Cardiac muscle cell (in vitro differentiated cells and primary cell): ENCODE measurements around the gene ITIH4. TPM values are rescaled to one million over a fixed set of nuclear protein-coding genes. Genes with fewer than 3 reads are reported as not detected.
"Not testable (repeated sequence)": the region's sequence is repeated elsewhere in the genome, so short reads cannot be mapped to it uniquely, and the experiment has no call there.

Experiments
- DNase-seq, 2 donors: peaks; one replicate each; pipeline versions ENCODE4 v3.0.0 to v3.0.0-alpha.2; 2010 to 2017; ENCODE audit warnings: low read depth in 1 of 2, low spot score in 1 of 2
- H3K27ac ChIP-seq: fragments of 200-600 bp; sonication (generic); 2 replicates; pipeline ENCODE4 v1.5.1; 2016
- H3K27me3 ChIP-seq: fragments of 200-600 bp; sonication (generic); 2 replicates; pipeline ENCODE4 v1.6.0; 2016; ENCODE audit warnings: control low read depth
- H3K36me3 ChIP-seq: fragments of 200-600 bp; sonication (generic); 2 replicates; pipeline ENCODE4 v1.5.1; 2016; ENCODE audit warnings: control low read depth
- H3K4me1 ChIP-seq: fragments of 200-600 bp; sonication (generic); 2 replicates; pipeline ENCODE4 v1.8.1; 2017; ENCODE audit warnings: low read depth, mild to moderate bottlenecking, mixed run types
- H3K4me3 ChIP-seq: fragments of 200-600 bp; sonication (generic); 2 replicates; pipeline ENCODE4 v1.5.1; 2016; ENCODE audit warnings: mild to moderate bottlenecking
- H3K9me3 ChIP-seq: fragments of 200-600 bp; sonication (generic); 2 replicates; pipeline ENCODE4 v1.5.1; 2017; ENCODE audit warnings: low read depth, mild to moderate bottlenecking, control low read depth
- polyA plus RNA-seq: library from polyadenylated mRNA; unstranded; fragments of >200 nt; fragmentation: Nextera tagmentation; extraction: Ambion mirVana; gene quantifications from 2 replicates; pipeline ENCODE4 v1.2.1, GENCODE V29; 2016
- total RNA-seq: library from RNA; depleted of rRNA; stranded (reverse); fragments of >200 nt; gene quantifications from 2 replicates; pipeline ENCODE4 v1.2.3, GENCODE V29; 2016
- TF ChIP-seq, protein P1 (sequence below): IDR thresholded peaks from 2 replicates; pipeline ENCODE4 v1.5.1; 2012; ENCODE audit warnings: low read depth, mild to moderate bottlenecking, low read length

Gene ITIH4
- total and polyA plus RNA-seq, 2 experiments from 2014 or later = 2.0 to 2.9 TPM

DNA sequence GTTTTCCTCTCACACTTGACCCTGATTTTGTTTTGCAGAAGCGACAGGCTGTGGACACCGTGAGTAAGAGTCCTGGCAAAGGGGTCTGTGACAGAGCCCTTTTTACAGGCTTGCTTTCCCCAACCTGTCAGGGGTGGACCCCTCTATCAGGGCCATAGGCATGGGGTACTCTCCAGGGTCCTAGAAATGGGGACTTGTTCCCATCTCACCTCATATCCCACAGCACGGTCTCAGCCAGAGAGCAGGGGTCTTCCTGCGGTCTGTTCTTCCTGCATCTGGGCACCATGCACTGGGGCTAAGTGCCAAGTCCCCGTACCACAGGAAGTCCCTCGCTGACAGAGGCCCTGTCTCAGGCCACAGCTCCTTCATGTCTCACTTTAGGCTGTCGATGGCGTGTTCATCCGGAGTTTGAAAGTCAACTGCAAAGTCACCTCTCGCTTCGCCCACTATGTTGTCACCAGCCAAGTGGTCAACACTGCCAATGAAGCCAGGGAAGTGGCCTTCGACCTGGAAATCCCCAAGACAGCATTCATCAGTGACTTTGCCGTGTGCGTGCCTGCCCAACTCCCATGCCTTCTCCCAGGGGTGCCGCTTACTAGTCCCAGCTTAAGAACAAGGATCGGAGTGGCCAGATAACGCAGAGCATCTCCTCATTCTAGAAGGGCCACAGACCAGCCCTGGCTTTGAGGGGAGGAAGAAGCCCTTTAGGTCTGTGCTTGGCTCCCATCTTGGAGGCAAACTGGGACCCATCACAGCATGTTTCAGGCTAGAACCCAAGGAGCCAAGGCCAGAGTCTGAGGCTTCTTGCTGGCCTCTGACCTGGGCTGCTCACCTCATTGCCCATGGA is 52.3 kb downstream of the ITIH4 start:
- no peaks in the 10 kb centered on the region for H3K36me3 ChIP-seq
- TF ChIP-seq, protein P1, sequence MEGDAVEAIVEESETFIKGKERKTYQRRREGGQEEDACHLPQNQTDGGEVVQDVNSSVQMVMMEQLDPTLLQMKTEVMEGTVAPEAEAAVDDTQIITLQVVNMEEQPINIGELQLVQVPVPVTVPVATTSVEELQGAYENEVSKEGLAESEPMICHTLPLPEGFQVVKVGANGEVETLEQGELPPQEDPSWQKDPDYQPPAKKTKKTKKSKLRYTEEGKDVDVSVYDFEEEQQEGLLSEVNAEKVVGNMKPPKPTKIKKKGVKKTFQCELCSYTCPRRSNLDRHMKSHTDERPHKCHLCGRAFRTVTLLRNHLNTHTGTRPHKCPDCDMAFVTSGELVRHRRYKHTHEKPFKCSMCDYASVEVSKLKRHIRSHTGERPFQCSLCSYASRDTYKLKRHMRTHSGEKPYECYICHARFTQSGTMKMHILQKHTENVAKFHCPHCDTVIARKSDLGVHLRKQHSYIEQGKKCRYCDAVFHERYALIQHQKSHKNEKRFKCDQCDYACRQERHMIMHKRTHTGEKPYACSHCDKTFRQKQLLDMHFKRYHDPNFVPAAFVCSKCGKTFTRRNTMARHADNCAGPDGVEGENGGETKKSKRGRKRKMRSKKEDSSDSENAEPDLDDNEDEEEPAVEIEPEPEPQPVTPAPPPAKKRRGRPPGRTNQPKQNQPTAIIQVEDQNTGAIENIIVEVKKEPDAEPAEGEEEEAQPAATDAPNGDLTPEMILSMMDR = no peak
- H3K27me3 ChIP-seq = peaks cover 8% of the 10 kb centered on the region
- DNase-seq = no peak
- no peak overlapping the region for H3K27ac ChIP-seq
- no peaks in the 10 kb centered on the region for H3K9me3 ChIP-seq
- no peak overlapping the region for H3K4me3 ChIP-seq
- no peaks in the 10 kb centered on the region for H3K4me1 ChIP-seq

DNA sequence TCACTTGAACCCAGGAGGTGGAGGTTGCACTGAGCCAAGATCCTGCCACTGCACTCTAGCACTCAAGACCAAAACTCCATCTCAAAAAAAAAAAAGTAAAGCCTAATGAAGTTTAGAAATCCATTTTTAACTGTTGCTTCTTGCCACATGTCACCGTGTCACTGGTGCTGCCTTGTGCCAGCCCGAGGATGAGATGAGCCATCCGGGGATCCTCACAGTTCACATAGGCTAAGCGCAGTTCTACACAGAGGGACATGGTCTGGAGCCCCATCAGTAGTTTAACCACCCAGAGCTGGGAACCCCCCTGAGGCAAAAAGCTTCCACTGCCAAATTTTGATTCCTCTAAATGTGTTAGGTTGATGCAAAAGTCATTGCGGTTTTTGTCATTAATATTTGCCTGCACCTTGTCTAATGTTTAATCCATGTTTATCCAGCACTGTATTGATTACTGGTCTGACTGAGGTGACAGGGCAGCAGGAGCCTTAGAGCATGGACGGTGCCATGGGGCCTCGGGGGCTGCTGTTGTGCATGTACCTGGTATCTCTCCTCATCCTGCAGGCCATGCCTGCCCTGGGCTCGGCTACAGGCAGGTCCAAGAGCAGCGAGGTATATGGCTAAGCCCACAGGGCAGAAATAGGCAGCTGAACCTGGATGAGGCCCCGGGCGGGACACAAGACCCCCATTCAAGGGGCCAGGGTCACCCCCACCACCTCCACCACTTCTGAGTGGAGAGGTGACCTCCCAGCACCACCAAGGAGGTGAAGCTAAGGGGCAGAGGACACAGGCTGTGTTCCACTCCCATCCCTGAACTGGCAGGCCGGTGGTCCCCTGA is 53.1 kb downstream of the ITIH4 start, which contains the start of gene ITIH1:
Gene ITIH1, plus strand, starts transcription at position 473 of the 832 bp plus-strand sequence. Its CDS starts 17 bp downstream, at position 490.
- TF ChIP-seq, protein P1 = no peak
- no peaks in the 10 kb centered on the region for H3K4me1 ChIP-seq
- H3K27me3 ChIP-seq = peaks cover 8% of the 10 kb centered on the region
- no peaks in the 10 kb centered on the region for H3K9me3 ChIP-seq
- no peak within 1 kb of the TSS for H3K4me3 ChIP-seq
- no peak for DNase-seq
- H3K27ac ChIP-seq = no peak within 1 kb of the TSS
- no peaks in the 10 kb centered on the region for H3K36me3 ChIP-seq

DNA sequence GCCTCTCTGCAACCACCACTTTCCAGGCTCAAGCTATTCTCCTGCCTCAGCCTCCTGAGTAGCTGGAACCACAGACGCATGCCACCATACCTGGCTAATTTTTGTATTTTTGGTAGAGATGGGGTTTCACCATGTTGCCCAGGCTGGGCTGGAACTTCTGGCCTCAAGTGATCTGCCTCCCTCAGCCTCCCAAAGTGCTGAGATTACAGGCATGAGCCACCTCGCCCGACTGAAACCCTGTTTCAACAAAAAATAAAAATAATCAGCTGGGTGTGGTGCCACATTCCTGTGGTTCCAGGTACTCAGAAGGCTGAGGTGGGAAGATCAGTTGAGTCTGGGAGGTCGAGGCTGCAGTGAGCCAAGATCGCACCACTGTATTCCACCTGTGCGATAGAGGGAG is 54.0 kb downstream of the ITIH4 start:
- not testable (repeated sequence) for H3K4me3 ChIP-seq, H3K27ac ChIP-seq, H3K9me3 ChIP-seq, H3K4me1 ChIP-seq, H3K27me3 ChIP-seq, DNase-seq, H3K36me3 ChIP-seq

DNA sequence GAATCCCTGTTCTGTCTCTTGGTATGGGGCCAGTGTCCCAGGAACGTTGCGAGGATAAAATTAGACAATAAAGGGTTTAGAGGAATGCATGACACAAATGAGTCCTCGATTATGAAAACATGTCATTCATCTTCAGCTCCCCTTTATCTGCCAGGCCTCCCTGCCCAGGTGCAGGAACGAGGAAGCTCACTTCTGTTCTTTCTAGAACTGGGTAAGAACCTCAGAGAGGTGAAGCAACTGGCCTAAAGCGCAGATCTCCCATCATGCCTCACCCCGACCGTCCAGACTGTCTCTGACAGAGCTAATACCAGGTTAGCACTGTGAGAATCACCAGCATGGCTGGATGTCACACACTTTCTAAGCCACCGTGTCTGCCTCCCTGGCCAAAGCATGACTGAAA is 54.6 kb downstream of the ITIH4 start:
- H3K9me3 ChIP-seq = no peaks in the 10 kb centered on the region
- TF ChIP-seq, protein P1 = no peak
- no peaks in the 10 kb centered on the region for H3K36me3 ChIP-seq
- H3K27me3 ChIP-seq = no peaks in the 10 kb centered on the region
- DNase-seq = no peak
- no peak overlapping the region for H3K27ac ChIP-seq
- H3K4me1 ChIP-seq = peaks cover 3% of the 10 kb centered on the region
- no peak overlapping the region for H3K4me3 ChIP-seq

DNA sequence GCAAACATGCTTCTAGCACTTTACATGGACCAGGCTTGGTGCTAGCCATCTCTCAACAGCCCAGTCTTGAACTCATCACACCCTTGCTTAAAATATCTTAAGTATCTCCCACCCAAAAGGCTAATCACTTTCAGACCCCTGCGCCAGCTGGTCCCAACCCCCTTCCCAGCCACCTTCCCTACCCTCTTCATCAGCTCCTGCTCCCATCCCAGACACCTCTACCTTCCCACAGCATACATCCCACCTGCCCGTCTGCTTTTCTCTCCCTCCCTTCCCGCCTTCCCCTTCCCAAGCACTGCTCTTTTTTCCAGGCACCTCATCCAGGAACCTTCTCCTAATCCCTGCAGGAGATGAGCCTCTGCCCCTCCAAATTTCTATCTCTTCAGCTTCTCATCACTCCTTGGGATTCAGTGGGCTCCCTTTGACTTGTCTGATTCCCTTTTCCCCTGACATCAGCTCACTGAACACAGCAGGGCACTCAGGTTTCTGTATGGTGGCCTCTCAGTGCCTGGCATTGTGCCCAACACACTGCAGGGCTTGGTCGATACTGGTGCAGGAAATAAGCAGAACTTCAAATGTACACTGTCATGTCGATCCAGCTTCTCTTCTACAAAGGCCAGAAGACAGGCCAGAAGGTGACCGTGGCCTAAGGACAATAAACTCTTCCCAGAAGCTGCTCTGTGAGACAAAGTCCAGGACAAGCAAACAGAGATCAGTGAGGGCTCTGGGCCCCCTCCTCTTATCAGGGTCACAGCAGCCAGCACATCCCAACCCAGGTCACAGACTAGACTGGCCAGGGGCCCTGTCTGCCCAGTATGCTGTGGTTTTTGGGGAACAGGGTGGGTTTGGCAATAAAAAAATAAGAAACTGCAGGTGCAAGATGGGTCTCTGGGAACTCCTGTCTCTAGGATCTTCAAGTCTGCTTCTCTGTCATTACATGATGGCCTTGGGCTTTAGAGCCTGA is 55.3 kb downstream of the ITIH4 start:
- Histone ChIP-seq H3K4me1 (peaks cover 3% of the 10 kb centered on the region), H3K4me3 (no peak overlapping the region), H3K27me3 (no peaks in the 10 kb centered on the region), H3K9me3 (no peaks in the 10 kb centered on the region), H3K36me3 (no peaks in the 10 kb centered on the region), H3K27ac (no peak overlapping the region)
- TF ChIP-seq, protein P1 = no peak
- no peak for DNase-seq
